NCI-H2171 treated with DMSO at 0.1 percent for 48 hours (cell line): Measurements from ENCODE around the gene TIMP1.

Experiments used
- DNase-seq: peaks from one replicate; lab custom pipeline; 2025; lab: John Stamatoyannopoulos, UW

The TIMP1 gene

DNA sequence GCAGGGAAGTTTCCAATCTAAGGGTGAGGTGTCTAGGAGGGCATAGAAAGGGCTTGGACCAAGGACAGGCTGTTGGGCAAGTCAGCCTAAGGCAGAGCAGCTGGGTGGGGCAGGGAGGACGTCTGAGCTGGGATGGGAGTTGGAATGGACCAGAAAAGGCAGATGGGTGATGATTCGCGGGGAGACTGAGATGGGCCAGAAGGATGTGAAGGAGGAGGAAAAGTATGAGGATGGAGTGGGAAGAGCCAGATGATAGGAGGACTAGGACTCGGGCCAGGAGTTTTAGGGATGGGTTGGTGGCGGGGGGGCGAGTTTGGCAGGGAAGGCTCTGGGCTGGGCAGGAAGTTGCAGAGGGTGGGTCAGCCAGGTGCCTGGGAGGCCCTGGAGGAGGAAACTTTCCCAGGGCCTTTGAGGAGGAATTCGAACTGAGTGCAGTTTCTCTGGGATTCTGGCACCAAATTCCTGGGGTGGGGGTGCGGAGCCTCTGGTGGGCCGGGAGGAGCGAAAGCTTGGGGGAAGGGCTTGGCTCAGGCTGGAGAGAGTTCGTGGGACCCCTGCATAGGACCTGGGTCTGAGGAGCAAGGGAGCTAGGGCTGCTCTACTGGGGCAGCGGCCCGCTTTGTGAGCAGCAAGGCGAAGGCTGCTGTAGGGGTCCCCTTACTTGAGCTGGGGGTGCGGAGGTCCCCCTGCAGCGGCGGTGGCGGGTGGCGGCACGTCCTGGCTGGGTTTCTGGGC lies 8.7 kb upstream of the TIMP1 start:
- no peak for DNase-seq

GRCh38 chrX:47574076-47574546 lies 8.1 kb upstream of the TIMP1 start:
- no peak for DNase-seq

GRCh38 chrX:47574547-47575301 lies 7.5 kb upstream of the TIMP1 start:
- DNase-seq = no peak

DNA sequence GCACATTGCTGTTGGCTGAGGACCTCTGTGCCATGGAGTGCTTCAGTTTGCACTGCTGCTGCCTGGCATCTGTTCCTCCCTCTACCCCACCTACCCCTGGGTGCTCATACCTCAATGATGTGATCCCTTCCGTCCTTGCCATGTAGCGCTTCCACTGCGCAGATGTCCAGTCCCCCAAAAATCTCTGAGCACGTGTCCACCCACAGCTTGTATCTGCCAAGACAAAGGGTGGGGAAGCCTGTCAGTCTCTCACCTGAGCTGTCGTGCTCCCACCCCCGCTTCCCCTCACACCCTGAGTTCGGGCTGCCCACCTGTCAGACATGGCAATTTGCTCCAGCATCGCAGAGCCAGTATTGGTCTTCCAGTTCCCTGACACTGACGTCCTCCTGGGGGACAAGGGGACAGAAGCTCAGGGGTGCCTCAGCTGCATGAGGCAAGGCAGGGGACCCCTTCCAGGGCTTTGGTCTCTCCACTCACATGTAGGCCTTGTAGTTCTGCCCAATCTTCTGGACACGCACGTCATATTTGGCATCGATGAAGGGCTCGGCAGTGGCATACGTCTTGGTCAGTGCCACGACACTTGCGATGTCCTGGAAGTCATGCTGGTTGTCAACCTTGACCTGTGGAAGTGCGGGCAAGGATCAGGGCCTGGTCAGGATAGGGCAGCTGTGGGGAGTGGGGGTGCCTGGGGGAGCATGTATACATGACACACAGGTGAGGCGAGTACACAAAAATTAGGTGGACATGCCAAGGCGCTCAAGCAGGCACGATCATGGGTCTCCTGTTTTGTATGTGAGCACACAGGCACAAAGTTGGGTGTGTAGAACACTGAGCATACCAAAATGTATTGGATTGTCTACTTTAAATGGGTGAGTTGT lies 6.0 kb upstream of the TIMP1 start:
- DNase-seq = no peak

GRCh38 chrX:47577424-47577823 lies 4.8 kb upstream of the TIMP1 start:
- no peak for DNase-seq

GRCh38 chrX:47577901-47578300 lies 4.3 kb upstream of the TIMP1 start:
- no peak for DNase-seq

GRCh38 chrX:47578692-47579091 lies 3.5 kb upstream of the TIMP1 start:
- DNase-seq = no peak

DNA sequence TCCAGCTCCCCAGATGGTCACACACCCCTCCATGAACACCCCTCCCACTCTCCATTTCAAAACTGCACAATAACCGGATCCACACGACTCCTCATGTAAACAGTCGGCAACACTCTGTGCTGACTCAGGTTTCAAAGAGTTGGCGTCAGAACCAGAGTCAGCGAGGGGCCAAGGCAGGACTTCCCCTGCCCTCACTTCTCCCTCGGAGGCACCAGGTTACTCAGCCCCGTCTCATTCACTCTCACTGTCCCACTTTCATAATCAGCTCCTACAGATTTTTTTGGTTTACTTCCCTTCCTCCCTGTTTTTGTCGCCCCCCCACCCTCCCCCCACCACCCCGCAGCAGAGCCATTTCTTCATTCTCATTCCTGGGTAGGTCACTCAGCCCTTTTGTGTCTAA lies 2.7 kb upstream of the TIMP1 start:
- DNase-seq = no peak

GRCh38 chrX:47583240-47583861 lies 1.1 kb downstream of the TIMP1 start:
- no peak for DNase-seq

- DNase-seq = no peak
Measured at GRCh38 chrX:47584714-47585113, 2.5 kb downstream of the TIMP1 start.

- no peak for DNase-seq
Measured at GRCh38 chrX:47585273-47585672, 3.0 kb downstream of the TIMP1 start.

GRCh38 chrX:47586043-47586787 lies 4.0 kb downstream of the TIMP1 start:
- no peak for DNase-seq

DNA sequence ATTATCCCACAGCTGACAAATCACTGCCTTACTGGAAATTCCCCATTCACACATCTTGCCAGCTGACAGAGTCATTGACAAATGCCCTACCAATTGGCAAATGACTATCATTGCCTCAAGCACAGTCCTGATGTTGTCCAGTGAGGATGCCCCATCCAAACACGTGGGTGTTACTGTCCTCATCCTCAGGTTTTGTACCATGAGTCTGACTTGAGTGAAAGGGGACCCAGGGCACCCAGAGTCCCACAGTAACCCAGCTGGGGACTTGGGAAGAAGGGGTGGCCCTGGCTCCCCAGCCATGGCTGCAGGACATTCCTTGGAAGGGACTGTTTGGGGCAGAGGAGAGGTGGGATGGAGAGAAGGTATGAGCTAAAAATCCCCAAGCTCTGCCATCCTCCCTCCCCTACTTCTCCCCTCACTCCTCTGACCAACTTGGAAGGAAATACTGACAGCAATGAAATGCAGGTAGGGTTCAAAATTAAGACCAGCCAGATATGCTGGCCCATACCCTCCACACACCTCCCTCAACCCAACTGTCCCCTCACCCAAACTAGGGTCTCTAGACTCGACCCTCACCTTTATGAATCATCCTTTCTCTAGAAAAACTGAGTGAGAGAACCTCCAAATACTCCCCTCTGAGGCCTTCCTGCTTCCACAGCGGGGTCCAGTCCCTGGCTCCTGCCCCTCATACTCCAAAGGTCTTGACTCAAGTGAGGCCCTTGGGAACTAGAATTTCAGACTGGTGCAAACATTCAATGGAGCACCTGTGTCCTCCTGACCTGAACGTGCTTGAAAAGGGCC lies 5.1 kb downstream of the TIMP1 start:
- no peak for DNase-seq

DNA sequence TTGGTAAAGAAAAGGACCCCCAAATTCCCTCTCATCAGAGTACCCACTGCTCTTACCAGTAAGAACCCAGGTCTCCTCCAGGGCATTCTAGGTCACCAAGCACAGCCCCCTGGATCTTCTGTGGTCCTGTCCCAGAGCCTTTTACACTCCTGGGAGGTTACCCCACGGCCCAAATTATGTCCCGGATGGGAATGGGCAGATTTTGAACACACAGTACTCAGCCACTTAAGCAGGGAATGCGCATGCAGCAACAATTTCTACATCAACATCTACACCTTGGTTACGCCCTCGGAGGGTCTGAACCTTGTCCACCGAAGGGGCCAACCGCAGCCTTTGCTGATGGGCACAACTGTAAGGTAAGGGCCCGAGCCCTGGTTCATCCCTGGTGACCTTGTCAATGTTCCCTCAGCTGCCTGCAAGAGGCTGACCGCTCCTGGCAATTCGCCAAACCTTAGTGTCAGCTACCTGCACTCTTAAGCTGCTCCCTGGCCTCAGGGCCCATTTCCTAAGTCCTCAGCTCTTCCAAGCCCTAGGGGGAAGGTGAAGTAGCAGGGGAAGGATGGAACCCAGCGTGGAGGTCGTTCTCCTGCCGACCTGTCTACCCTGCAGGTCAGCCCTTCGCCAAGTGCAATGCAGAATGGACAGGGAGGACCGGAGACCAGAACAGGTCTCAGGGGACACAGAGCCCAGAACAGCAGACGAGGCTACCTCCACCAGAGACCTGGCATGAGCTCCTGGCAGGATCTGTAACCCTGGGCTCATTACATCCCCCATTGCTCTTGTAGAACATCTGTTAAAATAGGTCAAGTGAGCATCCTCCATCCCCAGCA lies 5.9 kb downstream of the TIMP1 start:
- DNase-seq = no peak

DNA sequence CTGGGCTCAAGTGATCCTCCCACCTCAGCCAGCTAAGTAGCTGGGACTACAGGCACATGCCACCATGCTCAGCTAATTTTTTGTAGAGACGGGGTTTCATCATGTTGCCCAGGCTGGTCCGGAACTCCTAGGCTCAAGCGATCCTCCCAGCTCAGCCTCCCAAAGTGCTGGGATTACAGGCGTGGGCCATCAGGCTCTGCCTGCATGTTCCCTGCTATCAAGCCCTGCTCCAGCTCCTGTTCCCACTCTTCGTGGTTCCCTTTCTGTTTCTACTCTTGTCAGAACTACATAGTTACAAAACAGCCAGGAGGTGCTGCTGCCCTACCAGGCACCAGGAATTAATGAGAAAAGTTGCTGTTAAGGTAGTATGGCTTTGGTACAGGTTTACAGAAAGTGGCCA lies 8.7 kb downstream of the TIMP1 start:
- DNase-seq = no peak

- DNase-seq = no peak
Measured at GRCh38 chrX:47593522-47593921, 11.3 kb downstream of the TIMP1 start.

GRCh38 chrX:47595716-47596251 lies 13.5 kb downstream of the TIMP1 start:
- DNase-seq = no peak

GRCh38 chrX:47596256-47596655 lies 14.0 kb downstream of the TIMP1 start:
- no peak for DNase-seq

GRCh38 chrX:47597222-47597621 lies 15.0 kb downstream of the TIMP1 start:
- no peak for DNase-seq
